DOHH2 (cell line): ENCODE results near the gene CTNNBIP1.
A peak's percentile ranks its signal among the peaks of the same experiment; 100 is the strongest.

Source experiments
- H3F3A ChIP-seq: fragments of 200-600 bp; sonication (generic), shearing (Covaris generic); 2 replicates; pipeline ENCODE4 v1.6.0; 2016; ENCODE audit warnings: antibody characterized with exemption, mild to moderate bottlenecking; ENCODE audit not compliant: control insufficient read depth, insufficient read depth
- H3K27ac ChIP-seq: fragments of 200-600 bp; sonication (generic); 2 replicates; pipeline ENCODE4 v1.5.1; 2014; ENCODE audit warnings: low read depth, mild to moderate bottlenecking, low read length, moderate library complexity
- H3K27me3 ChIP-seq: fragments of 200-600 bp; sonication (generic); 2 replicates; pipeline ENCODE4 v1.6.1; 2014; ENCODE audit warnings: mild to moderate bottlenecking, low read length, mixed read lengths; ENCODE audit not compliant: control insufficient read depth
- H3K36me3 ChIP-seq: fragments of 200-600 bp; sonication (generic); 2 replicates; pipeline ENCODE4 v1.6.1; 2014; ENCODE audit warnings: mild to moderate bottlenecking, low read length, moderate library complexity, mixed read lengths; ENCODE audit not compliant: control insufficient read depth
- H3K4me1 ChIP-seq: fragments of 200-600 bp; sonication (generic); 2 replicates; pipeline ENCODE4 v1.6.1; 2014; ENCODE audit warnings: mild to moderate bottlenecking, low read length, mixed read lengths; ENCODE audit not compliant: control insufficient read depth
- H3K4me2 ChIP-seq: fragments of 200-600 bp; sonication (generic); 2 replicates; pipeline ENCODE4 v1.6.0; 2014; ENCODE audit warnings: mild to moderate bottlenecking, low read length, moderate library complexity
- H3K4me3 ChIP-seq: fragments of 200-600 bp; sonication (generic); 2 replicates; pipeline ENCODE4 v1.5.1; 2014; ENCODE audit warnings: mild to moderate bottlenecking, low read length, mixed read lengths
- H3K79me2 ChIP-seq: fragments of 200-600 bp; sonication (generic); 2 replicates; pipeline ENCODE4 v1.6.1; 2014; ENCODE audit warnings: mild to moderate bottlenecking, low read length, mixed read lengths; ENCODE audit not compliant: control insufficient read depth
- H3K9me2 ChIP-seq: fragments of 200-600 bp; sonication (generic); replicated peaks from 2 replicates; pipeline ENCODE4 v1.6.1; 2014; ENCODE audit warnings: mild to moderate bottlenecking, low read length, mixed read lengths; ENCODE audit not compliant: control insufficient read depth
- H3K9me3 ChIP-seq: fragments of 200-600 bp; sonication (generic); 2 replicates; pipeline ENCODE4 v1.6.1; 2014; ENCODE audit warnings: antibody characterized with exemption, low read length, mixed read lengths; ENCODE audit not compliant: control insufficient read depth, insufficient read depth
- H4K20me1 ChIP-seq: fragments of 200-600 bp; sonication (generic); 2 replicates; pipeline ENCODE4 v1.6.0; 2014; ENCODE audit warnings: low read depth, mild to moderate bottlenecking, antibody characterized with exemption, low read length, moderate library complexity; ENCODE audit not compliant: control insufficient read depth, insufficient read depth
- EZH2phosphoT487 ChIP-seq: fragments of 200-600 bp; sonication (generic); IDR thresholded peaks from 2 replicates; pipeline ENCODE4 v1.6.1; 2017; ENCODE audit warnings: borderline replicate concordance, mild to moderate bottlenecking, antibody characterized with exemption, low read length, moderate library complexity, mixed read lengths
- TF ChIP-seq, protein P1 (sequence below): fragments of 200-600 bp; sonication (generic); IDR thresholded peaks from one replicate; pipeline ENCODE4 v1.5.1; 2014; ENCODE audit warnings: antibody characterized with exemption, mild to moderate bottlenecking, low read depth, low read length; ENCODE audit not compliant: poor library complexity, severe bottlenecking

Gene CTNNBIP1

GRCh38 chr1:9874959-9875635 lies 35.0 kb downstream of the CTNNBIP1 start:
- Histone ChIP-seq H3K27ac (no peak overlapping the region), H3K4me1 (peaks cover 53% of the 10 kb centered on the region), H3K4me3 (0 out of 2 replicates have a peak overlapping the region, but pooled peaks have one; percentile 24), H3K9me2 (no peaks in the 10 kb centered on the region), H3K36me3 (no peaks in the 10 kb centered on the region), H4K20me1 (no peaks in the 10 kb centered on the region), H3K4me2 (peak overlapping the region; percentile 51), H3K27me3 (no peaks in the 10 kb centered on the region), H3K9me3 (no peaks in the 10 kb centered on the region), H3F3A (0 out of 2 replicates have a peak, but pooled peaks cover 4% of the 10 kb centered on the region), H3K79me2 (no peaks in the 10 kb centered on the region)
- TF ChIP-seq, protein P1, sequence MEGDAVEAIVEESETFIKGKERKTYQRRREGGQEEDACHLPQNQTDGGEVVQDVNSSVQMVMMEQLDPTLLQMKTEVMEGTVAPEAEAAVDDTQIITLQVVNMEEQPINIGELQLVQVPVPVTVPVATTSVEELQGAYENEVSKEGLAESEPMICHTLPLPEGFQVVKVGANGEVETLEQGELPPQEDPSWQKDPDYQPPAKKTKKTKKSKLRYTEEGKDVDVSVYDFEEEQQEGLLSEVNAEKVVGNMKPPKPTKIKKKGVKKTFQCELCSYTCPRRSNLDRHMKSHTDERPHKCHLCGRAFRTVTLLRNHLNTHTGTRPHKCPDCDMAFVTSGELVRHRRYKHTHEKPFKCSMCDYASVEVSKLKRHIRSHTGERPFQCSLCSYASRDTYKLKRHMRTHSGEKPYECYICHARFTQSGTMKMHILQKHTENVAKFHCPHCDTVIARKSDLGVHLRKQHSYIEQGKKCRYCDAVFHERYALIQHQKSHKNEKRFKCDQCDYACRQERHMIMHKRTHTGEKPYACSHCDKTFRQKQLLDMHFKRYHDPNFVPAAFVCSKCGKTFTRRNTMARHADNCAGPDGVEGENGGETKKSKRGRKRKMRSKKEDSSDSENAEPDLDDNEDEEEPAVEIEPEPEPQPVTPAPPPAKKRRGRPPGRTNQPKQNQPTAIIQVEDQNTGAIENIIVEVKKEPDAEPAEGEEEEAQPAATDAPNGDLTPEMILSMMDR = peak; percentile 89
- no peak for TF ChIP-seq EZH2phosphoT487

GRCh38 chr1:9874412-9874811 lies 35.7 kb downstream of the CTNNBIP1 start:
- no peak overlapping the region for H3K4me2 ChIP-seq
- no peak overlapping the region for H3K27ac ChIP-seq
- no peak for TF ChIP-seq EZH2phosphoT487
- TF ChIP-seq, protein P1 = no peak
- H3K9me2 ChIP-seq = no peaks in the 10 kb centered on the region
- H3F3A ChIP-seq = 0 out of 2 replicates have a peak, but pooled peaks cover 4% of the 10 kb centered on the region
- H3K9me3 ChIP-seq = no peaks in the 10 kb centered on the region
- H3K27me3 ChIP-seq = no peaks in the 10 kb centered on the region
- no peak overlapping the region for H3K4me3 ChIP-seq
- peaks cover 53% of the 10 kb centered on the region for H3K4me1 ChIP-seq
- H3K36me3 ChIP-seq = no peaks in the 10 kb centered on the region
- no peaks in the 10 kb centered on the region for H3K79me2 ChIP-seq
- no peaks in the 10 kb centered on the region for H4K20me1 ChIP-seq

DNA sequence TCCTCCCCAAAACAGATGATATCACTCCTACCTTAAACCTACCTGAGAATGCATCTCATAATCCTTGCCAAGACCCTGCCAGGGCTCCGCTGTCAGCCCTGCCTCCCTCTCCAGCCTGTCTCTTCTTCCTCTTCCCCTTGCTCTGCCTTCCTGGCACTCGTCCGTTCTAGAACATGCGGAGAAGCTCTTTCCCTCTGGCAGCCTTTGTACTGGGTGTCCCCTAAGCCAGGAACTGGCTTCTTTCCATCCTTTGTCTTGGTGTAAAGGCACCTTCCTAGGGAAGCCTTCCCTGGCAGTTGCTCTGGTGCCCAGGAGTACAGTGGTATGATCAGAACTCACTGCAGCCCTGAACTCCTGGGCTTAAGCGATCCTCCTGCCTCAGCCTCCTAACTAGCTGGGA lies 36.1 kb downstream of the CTNNBIP1 start:
- Histone ChIP-seq H3K27ac (no peak overlapping the region), H3F3A (0 out of 2 replicates have a peak, but pooled peaks cover 4% of the 10 kb centered on the region), H3K9me2 (no peaks in the 10 kb centered on the region), H3K27me3 (no peaks in the 10 kb centered on the region), H4K20me1 (no peaks in the 10 kb centered on the region), H3K4me3 (no peak overlapping the region), H3K79me2 (no peaks in the 10 kb centered on the region), H3K9me3 (no peaks in the 10 kb centered on the region), H3K4me1 (peaks cover 53% of the 10 kb centered on the region), H3K36me3 (no peaks in the 10 kb centered on the region), H3K4me2 (no peak overlapping the region)
- TF ChIP-seq EZH2phosphoT487 = no peak
- TF ChIP-seq, protein P1 = no peak
